Endothelial cell of umbilical vein (primary cell): ENCODE results near the gene ADD1.

ENCODE experiments used
- CTCF ChIP-seq, 2 donors: IDR thresholded peaks; 1 replicate in 1 of 2; 2 replicates in 1 of 2; pipeline ENCODE4 v1.5.1; 2011; ENCODE audit warnings: low read length in 2 of 2, mild to moderate bottlenecking in 2 of 2, moderate library complexity in 2 of 2, control low read depth in 1 of 2, inconsistent platforms in 1 of 2, low read depth in 1 of 2; ENCODE audit not compliant: insufficient read depth in 1 of 2; ENCODE audit errors: extremely low read depth in 1 of 2
- EZH2 ChIP-seq: IDR thresholded peaks from 2 replicates; pipeline ENCODE4 v1.6.1; 2012; ENCODE audit warnings: borderline replicate concordance, low read depth, mild to moderate bottlenecking, moderate library complexity, low read length, inconsistent platforms; ENCODE audit not compliant: severe bottlenecking
- GATA2 ChIP-seq: IDR thresholded peaks from 2 replicates; pipeline ENCODE4 v1.7.0; 2011; ENCODE audit warnings: low read depth, mild to moderate bottlenecking, moderate library complexity, mixed read lengths, low read length; ENCODE audit not compliant: insufficient read length, insufficient read depth
- POLR2A ChIP-seq: IDR thresholded peaks from 2 replicates; pipeline ENCODE4 v1.6.1; 2012; ENCODE audit warnings: low read depth, mild to moderate bottlenecking, control low read depth, low read length
- POLR2AphosphoS5 ChIP-seq: IDR thresholded peaks from 2 replicates; pipeline ENCODE4 v1.6.1; 2012; ENCODE audit warnings: low read depth, mild to moderate bottlenecking, control low read depth, low read length, moderate library complexity; ENCODE audit not compliant: insufficient read depth

GRCh38 chr4:2911868-2912267, 68.2 kb downstream of the ADD1 start:
- TF ChIP-seq CTCF (IDR thresholded peaks at IDR 0.05; ENCODE audit: extremely low read depth in 1 of 2, insufficient read depth in 1 of 2, low read depth in 1 of 2, low read length in 2 of 2), result no peak
- no peak for TF ChIP-seq POLR2AphosphoS5
- TF ChIP-seq EZH2, result no peak
- no peak for TF ChIP-seq POLR2A
- no peak for TF ChIP-seq GATA2
